GM21381 (cell line): Measurements from ENCODE around the gene OGFOD1.

Source experiments
- ATAC-seq: cut with Tn5 transposase; IDR thresholded peaks from one replicate; pipeline ENCODE4 v1.9.1; 2021; ENCODE audit warnings: mild to moderate bottlenecking, moderate library complexity; ENCODE audit not compliant: unreplicated experiment

OGFOD1 gene

DNA sequence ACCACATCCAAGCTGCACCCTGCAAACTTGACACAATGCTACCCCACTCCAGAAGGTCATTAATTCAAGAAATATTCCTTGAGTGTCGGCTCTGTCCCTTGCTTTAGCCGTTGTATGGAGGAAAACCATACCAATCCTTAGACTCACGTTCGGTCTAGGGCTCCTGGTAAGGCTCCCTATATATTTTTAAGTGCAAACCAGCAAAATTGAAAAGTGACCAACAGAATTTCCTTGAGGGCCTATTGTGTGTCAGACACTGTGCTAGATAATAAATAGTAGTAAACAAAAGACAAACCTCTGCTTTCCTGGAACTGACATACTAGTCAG, 68.9 kb downstream of the OGFOD1 start:
- no peak for ATAC-seq

- no peak for ATAC-seq
Observed at GRCh38 chr16:56525236-56525635, 73.9 kb downstream of the OGFOD1 start.
